ENCODE data around the gene PAQR3.
"Not testable (repeated sequence)": the region's sequence is repeated elsewhere in the genome, so short reads cannot be mapped to it uniquely, and the experiment has no call there.

The PAQR3 gene

DNA sequence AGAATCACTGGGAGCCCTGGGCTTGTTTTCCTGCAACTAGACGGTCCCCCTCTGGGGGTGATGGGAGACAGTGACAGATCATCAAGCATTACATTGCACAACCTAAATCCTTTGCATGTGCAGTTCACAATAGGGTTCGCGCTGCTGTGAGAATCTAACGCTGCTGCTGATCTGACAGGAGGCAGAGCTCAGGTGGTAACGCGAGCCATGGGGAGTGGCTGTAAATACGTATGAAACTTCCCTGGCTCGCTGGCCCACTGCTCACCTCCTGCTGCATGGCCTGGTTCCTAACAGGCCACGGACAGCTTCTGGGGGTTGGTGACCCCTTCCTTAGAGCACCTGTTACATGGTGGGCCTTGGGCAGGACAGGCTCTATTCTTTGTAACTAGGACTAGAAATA is 10.4 kb downstream of the PAQR3 start:
- DNase-seq: no peak

DNA sequence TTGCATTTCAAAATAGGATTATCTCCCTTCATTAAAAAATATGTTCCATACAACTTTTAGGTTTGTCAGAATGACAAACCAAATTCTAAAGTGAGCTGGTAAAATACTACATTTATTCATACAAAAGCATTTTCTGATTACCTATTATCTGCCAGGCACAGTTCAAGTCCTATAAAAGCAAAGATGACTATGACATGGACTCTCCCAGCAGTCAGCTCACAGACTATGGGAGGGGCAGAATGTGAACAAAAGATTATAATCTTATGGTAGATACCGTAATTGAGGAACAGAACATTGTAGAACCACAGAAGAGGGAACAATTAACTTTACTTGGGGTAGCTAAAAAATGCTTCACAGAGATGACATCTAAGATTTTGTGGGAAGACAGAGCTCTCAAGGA is 12.4 kb downstream of the PAQR3 start:
- DNase-seq: no peak

DNA sequence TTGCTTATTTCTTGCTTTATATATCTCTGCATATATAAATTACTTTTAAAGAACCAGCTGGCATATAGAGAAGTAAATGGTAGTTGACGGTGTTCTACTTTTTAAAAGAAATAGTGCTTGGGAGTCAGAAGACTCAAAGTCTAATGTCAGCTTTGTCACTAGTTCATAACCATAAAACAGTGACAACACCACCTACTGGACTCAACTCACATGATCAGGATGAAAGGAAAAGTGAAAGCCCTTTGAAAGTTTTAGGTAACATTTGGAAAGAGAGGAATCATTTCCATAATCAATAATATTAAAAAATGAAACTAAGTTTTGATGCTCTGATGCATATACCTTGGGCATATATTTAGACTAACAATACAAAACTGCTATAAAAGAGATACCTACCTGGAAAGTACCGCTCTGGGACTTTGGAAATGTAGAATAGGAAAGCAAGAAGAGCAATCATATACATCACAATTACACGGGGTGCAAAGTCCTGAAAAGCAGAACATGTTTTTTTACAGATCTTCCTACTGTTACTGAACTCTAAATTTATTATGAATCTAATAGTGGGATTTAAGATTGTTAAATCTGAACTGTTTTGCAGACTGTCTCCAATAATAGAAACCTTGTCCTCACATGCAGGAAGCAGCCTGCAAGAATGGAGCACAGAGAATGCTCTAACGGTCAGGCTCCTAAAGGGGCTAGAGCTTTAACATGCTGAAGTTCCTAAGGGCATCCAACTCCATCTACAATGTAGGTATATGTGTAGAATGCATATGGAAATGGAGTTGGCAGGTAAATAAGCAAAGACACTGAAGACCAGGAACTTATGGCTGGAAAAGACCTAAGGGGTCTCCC is 15.6 kb downstream of the PAQR3 start:
- DNase-seq: no peak

DNA sequence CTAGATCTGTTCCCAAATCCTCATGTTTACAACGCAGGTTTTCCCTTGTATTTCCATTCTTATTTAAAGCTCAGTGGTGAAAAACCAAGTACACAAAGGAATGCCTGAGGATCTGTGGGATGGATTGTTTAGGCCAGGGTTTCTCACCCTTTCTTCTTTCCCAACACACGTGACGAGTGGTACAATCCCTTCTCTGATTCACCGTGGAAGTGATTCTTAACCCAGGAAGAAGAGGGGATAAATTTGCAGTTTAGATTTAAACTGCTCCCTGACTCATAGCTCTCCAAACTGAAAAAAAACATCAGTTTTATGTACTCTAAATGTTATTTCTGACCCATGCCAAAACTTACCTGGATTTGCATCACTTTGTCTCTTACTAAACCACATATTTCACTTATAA is 17.0 kb downstream of the PAQR3 start:
- no peak for DNase-seq

DNA sequence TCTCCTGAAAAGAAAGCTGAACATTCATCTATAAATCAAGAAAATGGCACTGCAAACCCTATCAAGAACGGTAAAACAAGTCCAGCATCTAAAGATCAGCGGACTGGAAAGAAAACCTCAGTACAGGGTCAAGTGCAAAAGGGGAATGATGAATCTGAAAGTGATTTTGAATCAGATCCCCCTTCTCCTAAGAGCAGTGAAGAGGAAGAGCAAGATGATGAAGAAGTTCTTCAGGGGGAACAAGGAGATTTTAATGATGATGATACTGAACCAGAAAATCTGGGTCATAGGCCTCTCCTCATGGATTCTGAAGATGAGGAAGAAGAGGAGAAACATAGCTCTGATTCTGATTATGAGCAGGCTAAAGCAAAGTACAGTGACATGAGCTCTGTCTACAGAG is 28.6 kb downstream of the PAQR3 start:
- no peak for DNase-seq

DNA sequence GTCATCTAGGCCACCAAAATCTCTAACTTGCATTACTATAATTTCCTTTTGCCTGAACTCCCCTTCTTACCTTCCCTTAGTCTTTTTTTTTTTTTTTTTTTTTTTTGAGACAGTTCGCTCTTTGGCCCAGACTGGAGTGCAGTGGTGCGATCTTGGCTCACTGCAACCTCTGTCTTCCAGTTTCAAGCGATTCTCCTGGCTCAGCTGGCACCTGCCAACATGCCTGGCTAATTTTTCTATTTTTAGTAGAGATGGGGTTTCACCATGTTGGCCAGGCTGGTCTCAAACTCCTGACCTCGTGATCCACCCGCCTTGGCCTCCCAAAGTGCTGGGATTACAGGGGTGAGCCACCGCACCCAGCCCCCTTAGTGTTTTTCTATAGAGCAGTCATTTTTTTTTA is 30.3 kb downstream of the PAQR3 start:
- not testable (repeated sequence) for DNase-seq

DNA sequence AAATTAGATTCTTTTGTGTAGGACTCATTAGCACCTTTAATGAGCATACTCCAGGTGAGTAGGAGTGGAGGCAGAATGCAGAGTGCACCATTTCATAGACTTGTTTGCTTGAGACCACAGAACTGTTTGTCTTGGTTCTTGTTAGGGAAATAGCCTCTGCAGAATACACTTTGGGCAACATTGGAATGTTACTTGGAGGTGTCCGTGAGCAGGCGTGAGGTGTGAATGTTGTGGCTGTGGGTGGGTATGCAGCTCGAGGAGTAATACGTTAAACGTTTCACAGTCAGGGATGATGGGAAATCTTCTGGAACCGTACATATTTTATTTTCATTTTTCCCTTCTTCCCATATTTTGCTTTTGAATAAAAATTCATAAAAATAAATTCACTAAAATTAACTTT is 31.6 kb downstream of the PAQR3 start:
- DNase-seq: no peak

DNA sequence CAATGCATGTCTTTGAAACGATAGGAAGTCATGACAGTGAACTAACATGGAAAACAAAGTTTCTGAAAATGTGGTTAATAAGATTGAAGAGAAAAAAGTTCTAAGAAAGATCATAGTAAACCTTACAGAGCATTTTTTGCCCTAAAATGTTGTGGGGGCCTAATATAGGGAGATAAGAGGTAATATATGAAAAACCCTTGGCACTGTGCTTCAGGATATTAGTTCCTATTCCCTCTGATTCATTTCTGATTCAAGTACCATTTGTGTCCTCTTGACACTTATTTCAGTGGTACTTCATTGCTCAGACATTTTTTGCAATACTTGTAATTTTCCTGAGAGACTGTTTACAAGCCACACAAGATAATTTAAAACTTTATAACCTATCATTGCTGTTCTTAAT is 35.1 kb downstream of the PAQR3 start:
- no peak for DNase-seq

DNA sequence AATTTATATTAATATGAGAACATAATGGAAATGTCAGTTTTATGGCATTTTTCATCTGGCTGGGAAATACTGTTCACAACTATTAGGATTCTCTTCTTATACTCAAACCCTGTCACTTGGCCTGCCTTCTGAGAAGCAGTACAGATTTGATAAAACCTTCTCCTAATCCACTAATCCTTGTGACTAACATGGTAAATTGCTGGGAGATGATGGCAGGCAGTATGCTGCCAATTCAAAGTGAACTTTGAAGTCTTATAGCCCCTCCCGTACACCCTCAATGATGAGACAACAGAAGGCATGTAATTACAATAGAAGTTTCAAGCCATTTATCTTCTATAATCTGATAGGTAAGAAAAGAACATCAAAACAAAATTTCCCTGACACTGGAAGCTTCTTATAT is 36.9 kb downstream of the PAQR3 start:
- no peak for DNase-seq

DNA sequence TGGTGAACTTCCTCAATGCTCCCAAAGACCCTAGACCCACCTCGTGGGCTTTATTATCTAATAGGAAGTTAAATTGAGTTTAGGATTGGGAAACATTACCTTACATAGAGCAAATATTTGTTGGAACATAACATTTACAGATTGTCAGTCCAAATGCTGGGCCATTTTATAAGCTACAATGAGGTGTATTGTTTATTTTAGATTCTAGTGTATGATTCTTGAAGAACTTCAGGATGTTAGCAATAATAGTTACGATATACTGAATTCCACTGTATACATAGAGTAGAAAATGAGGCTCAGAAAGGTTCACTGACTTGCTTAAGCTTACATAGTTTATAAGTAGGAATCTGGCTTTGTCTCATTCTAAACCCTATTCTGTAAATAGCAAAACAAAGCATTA is 37.4 kb downstream of the PAQR3 start:
- DNase-seq: no peak

DNA sequence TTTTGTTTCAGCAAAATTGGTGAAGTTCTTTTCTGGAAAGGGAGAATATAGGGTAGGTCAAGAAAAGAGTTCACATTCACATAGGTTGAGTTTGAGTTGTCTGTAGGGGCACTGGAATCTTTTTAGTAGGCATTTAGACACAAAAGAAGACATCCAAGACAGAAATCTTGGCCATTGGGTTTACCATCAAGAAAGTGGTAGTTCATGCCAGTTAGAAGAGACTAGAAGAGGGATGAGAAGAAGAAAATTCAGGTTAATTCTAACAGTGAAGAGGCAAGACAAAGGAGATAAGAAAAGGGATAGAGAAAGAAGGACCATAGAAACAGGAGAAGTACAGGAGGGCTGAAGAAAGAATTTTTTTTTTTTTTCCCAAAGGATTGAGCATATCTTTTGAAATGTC is 39.9 kb downstream of the PAQR3 start:
- no peak for DNase-seq

DNA sequence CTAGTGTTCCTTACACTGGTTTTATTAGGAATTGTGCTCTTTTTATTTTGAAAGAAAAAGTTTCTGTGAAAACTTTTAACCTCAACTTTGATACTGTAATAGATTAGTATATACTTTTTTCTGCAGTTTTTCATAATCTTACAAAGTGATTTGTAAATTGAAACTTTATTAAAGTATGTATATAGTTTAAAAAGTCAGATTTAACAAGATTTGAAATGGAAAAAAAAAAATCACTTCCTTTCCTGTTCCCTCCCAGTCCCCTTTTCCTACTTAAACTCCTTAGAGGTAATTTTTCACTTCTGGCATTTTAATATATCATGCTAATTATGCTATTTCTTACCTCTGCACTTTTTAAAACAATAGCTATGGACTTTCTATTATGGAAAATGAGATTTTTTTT is 49.3 kb downstream of the PAQR3 start:
- no peak for DNase-seq

DNA sequence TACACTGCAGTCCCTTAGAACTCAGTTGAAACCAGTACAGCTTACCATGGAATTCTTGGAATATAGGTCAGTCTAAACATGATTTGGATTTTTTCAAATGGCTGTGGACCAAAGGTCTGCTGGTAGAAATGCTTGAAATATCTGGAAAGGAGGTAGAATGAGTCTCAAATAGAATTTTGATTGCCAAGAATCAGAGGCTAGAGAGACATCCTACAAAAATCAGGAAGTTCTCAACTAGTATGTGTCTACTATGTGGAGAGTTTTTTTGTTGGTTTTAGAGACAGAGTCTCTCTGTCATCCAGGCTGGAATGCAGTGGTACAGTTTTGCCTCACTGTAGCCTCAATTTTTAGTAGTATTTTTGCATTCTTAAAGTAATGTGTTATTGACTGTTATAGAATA is 53.6 kb downstream of the PAQR3 start:
- DNase-seq: no peak

DNA sequence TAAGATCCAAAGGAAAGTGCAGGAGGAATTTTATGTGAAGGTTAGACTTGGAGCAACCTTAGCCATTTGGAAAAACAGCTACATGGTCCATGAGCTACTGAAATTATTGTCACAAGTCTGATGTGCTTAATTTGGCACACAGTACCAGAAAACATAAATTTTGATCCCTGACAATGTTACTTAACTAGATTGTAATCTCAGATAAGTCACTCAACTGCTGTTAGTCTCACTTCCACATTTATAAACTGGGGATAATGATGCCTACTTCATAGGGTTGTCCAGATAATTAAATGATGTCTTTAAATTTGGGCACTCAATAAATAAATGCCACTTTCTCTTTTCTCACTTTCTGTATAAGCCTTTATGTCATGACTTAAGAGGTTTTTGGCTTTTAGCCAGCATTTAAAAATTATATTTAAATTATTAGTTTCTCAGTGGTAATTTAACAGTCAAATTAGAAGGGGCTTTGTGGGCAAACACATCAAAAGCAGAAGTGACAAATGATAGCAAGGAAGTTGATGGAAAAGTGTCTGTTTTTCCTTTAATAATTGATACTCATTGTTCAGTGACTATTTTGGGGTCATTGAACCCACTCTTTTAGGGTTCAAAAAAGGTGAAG is 58.3 kb downstream of the PAQR3 start:
- DNase-seq: no peak

DNA sequence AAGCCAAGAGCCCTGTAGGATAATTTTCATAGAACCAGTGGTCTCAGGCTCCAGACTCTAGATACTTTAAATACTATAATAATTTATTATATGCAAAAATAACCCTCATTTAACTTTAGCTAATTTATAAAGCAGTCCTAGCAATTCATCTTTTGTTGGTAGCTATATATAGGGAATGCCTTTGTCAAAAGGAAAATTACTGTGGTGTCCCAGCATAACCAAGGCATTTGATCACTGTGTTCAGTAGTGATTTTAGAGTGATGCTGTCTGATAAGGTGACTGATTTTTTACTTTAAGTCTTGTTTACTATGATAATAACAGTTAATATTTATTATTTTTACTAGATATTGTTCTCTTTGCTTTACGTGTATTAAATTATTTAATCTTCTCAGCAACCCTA is 61.2 kb downstream of the PAQR3 start:
- no peak for DNase-seq

DNA sequence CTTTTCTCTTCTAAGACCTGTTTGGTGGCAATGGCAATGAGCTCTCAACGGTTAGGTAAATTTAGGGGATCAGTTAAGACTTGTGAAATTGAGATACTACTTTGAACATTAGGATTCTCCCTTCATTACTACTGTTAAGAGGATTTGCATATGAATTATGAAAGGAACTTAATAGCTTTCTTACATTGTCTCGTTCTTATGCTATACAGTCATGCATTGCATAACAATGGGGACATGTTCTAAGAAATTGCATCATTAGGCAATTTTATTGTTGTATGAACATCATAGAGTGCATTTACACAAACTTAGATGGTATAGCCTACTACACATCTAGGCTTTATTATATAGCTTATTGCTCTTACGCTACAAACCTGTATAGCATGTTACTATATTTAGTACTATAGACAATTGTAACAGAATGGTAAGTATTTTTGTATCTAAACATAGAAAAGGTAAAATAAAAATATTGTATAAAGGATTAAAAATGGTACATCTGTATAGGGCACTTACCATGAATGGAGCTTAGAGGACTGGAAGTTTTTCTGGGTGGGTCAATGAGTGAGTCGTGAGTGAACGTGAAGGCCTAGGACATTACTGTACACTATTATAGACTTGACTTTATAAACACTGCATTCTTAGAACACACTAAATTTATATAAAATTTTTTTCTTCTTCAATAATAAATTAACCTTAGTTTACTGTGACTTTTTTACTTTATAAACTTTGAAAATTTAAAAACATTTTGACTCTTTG is 62.5 kb downstream of the PAQR3 start:
- DNase-seq: no peak

DNA sequence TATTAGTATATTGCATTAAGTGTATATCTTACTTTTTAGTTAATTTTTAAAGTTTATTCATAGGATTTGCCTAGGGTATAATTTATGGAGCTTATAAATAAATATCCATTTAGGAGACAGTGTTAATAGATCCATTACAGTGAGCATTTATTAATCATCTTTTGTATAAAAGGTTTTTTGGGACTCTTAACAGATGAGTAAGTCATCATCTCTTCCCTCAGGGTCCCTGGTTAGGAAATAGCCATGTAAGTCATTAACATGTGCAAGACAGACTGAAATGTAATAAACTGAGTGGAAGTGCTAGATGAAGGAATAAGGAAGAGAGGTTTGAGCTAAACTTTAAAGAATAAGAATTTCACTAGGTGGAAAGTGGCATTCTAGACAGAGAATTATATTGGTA is 69.2 kb downstream of the PAQR3 start:
- no peak for DNase-seq

DNA sequence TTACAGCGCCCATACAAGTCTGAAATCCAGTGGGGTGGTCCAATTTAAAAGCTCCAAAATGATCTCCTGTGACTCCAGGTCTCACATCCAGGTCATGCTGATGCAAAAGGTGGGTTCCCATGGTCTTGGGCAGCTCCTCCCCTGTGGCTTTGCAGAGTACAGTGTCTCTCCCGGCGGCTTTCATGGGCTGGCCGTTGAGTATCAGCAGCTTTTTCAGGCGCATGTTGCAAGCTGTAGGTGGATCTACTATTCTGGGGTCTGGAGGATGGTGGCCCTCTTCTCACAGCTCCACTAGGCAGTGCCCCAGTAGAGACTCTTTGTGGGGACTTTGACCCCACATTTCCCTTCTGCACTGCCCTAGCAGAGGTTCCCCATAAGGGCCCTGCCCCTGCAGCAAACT is 70.5 kb downstream of the PAQR3 start:
- not testable (repeated sequence) for DNase-seq

DNA sequence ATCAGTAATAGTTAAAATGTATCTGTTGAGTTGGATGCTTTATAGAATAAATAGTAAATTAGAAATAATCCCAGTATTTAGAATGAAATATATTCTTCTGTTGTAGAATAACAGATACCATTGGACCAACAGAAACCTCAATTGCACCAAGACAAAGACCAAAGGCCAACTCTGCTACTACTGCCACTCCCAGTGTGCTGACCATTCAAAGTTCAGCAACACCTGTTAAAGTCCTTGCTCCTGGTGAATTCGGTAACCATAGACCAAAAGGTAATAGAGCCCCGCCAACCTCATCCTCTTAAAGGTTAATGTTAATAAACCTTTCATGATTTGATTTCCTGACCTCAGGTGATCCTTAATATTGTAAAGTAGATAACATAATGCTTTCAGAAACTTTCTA is 73.8 kb downstream of the PAQR3 start:
- no peak for DNase-seq

DNA sequence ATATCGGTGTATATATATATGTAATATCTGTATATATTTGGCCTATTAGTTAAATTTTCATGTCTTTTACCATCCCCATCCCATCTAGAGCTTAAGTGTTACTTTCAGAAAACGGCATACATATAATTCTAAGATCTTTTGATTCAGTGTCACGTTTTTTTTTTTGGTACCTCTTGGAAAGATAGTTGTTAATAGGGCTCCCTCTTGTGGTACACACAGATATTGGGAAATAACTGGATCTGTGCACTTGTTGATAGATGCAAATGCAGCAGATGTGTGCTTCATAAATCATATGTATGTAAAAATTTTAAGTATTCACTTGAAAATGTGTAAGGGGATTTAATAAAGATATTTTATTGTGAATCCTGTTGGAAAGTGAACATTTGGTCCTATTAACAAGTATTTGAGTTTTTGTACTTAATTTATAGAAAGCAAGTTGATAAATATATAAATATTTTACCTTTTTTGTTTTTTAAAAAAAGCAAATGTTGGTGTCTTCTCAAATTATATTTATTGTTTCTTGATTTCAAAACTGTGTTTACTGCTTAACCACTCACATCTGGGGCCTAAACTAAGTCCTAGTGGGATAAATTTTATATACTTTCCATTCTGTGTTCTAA is 74.7 kb downstream of the PAQR3 start:
- DNase-seq: peak in 2 of 51 donors; percentile 1 to 57

DNA sequence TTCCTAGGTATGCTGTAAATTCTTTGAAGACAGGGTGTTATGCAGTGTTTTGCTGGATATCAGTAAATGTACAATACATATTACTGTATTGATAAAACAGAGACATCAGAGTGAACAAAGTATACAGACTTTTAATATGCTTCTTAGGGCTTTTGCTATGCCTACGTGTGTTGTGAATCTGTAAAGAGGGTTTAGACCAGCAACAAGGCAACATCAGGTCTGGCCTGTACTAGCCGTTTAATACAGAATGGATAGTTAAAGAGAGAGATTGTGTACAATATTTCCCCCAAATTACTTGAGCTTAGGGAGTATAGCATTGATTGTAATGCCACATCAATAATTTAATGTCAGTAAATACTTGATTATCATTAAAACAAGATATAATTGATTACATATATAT is 75.2 kb downstream of the PAQR3 start:
- no peak for DNase-seq

DNA sequence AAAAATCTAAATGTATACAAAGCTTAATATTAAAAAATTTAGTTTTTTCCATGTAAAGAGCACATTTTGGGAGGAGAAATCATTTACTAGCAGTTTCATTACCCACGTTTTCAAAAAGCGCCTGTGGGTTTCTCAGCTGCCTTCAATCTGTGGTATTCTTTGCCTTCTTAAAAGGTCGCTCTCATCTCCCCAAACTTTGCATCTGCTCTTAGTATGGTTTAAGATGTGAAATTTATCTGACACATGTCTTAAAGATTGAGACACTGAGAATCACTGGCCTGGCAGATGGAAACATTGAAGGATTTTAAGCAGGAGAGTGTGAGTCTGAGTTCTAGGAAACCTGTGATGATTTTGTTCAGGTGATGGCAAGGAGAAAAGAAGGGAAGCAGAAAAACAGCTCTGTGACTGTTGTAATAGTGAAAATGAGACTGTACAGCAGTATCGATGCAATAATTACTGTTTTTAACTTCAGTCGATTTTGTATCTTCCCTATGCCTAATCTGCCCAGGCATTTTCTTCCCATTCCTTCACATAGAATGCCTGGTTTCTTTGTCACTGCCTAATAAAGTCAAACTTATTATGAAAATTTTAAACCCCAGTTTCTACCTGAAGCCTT is 75.9 kb downstream of the PAQR3 start:
- no peak for DNase-seq

Data from hypothalamus (tissue), 51 donors.